Measurements from ENCODE around the gene STOX2.

Gene STOX2

DNA sequence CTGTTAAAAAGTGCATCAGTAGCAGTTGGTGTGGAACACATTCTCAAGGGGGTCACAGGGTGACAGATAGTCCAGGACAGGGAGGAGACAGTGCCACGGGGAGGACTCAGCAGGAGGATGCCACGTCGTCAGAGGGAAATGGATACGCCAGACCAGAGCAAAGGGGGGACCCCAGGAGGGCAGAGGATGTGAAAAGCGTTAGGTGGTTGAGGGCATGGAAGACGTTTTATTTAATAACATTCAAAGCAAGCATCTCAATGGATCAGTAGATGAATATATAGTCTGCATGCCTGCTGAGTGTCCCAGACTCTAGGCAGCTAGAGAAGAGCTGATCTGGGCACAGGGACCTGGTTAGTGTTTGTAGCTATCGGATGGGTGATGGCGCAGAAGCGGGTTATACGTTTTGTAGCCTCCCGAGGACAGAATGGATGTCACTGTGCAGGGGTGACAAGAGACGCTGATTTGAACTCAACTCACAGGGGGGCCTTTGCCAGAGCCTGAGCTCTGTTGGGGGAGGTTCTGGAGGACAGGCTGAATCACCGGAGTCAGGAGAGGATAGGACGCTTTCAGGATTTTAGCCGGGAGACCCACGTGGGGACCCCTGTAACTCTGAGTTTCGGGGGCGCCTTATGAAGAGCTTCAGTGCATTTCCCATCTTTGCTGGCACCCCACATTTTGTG is 81.3 kb downstream of the STOX2 start:
- DNase-seq (ENCODE audit: low read depth in 2 of 2) = no peak

DNA sequence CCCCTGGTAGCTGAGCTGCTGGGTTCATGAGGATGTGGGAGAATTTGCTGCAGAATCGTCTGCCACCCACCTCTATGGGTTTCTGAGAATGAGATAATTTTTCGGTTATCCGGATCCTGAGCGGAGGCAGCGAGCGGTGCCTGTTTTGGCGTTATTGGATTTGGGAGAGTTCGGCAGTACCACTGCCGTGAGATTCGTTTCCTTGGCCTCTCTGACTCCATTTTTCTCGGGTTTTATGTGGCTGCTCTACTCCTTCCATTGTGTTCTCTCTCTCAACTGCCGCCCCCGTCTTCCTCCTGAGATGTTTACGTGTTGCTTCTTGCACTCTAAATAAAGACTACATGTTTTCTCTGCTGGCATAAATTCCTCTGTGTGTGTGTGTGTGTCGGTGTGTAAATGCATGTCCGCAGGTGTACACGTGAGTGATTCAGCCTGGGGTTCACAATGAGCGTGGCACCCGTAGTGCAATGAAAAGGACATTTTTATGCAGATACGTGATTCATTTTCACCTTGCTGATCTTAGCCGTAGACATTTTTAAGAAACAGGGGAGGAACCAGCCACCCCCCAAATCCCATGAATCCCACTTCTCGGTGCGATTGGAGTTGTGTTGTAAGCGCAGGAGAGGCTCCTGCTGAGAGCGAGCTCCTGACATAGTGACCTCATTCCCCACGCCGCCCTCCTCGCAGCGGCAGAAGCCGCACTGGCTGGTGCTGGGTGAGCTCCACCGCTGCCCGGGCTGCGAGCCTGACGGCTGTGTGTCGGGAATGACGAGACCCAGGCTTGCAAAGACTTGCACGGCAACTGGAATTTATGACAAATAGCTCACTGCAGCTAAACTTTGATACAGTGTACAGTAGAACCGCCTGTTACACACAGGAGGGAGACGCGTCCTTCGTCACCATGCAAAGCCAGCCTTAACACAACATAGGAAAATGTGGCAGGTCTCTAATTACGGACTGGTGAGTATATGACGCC is 82.2 kb downstream of the STOX2 start:
- DNase-seq (ENCODE audit: low read depth in 2 of 2) = no peak

DNA sequence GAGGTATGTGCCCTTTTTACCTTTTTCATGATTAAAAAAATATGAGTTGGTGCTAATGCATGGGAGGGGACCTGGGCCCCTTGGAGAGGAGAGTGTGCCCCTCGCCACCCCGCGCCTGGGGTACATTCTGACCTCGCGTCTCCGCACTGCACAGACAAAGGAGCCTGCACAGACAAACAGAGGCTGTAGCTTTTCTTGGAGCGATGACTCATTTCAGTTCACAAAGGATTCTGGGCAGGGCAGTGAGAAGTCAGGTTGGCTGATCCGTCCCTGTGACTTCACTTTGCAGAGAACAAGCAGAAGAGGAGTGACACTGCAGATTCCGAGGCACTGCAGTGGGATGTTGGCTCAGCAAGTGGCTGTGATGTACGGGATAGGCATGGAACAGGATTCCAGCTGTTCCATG is 82.9 kb downstream of the STOX2 start:
- DNase-seq (ENCODE audit: low read depth in 2 of 2) = no peak

DNA sequence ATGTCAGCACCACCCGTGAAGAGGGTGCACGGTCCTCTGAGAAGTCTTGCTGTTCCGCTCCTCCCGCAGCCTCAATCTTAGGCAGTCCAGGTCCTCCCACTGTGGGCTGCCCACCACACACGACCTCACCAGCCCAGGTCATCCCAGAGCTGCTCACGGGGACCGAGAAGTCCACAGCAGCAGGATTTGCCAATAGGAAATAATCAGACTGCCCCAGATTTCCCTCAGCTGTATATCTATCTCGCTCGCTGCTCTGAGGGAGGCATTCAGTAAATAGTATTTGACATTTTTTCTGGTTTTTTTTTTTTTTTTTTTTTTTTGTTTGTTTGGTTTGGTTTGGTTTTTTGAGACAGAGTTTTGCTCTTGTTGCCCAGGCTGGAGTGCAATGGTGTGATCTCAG is 83.8 kb downstream of the STOX2 start:
- no peak for DNase-seq (ENCODE audit: low read depth in 2 of 2)

DNA sequence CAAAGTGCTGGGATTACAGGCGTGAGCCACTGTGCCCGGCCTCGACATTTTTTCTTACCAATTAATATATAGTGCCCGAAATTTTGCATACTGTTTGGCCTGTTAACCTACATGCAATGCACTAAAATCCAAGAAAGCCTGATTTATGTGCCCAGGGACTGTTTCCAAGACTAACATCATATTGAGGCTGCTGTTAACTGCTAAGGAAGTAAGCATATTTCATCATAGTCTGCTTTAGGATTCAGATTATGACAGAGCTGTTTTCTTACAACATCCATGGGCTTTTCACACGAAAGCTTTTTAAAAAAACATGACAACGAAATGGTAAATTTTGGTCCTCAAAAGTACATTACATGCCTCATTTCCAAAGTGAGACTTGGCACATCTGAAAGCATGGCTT is 84.4 kb downstream of the STOX2 start:
- DNase-seq (ENCODE audit: low read depth in 2 of 2) = no peak

DNA sequence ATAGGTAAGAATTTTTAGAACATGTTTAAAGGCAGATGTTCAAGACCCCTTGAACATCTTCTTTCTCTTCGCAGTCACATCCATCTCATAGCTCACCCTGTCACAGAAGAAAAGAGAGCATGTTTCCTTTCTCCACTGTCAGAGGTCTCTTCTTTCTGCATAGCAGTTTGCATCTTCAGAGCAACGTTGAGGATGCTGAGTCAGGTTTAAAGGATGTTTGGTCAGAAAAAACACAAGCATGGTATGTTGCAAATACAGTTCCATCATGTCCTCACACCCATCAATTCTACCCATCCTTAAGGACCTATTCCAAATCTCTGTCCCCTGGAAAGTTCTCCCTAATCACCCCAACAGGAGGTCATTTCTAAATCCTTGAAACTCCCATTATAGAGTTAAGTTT is 84.8 kb downstream of the STOX2 start:
- no peak for DNase-seq (ENCODE audit: low read depth in 2 of 2)

DNA sequence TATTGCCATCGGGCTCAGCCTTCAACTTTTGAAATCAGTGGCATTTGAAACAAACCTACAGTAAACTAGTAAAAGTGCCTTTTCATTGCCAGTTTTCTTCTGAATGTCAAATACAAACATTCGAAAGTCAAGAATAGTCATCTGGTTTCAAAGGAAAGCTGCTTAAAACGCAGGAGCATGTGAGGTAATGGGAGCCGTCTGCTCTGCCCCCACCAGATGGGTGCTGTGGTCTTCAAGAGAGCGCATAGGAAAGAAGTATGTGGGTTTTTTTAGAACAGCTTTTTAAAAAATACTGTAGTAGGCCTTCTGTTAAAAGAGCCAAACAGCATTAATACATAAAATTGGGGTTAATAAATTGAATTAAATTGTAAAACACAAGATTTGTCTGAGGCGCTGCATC is 88.6 kb downstream of the STOX2 start:
- DNase-seq (ENCODE audit: low read depth in 2 of 2) = no peak

DNA sequence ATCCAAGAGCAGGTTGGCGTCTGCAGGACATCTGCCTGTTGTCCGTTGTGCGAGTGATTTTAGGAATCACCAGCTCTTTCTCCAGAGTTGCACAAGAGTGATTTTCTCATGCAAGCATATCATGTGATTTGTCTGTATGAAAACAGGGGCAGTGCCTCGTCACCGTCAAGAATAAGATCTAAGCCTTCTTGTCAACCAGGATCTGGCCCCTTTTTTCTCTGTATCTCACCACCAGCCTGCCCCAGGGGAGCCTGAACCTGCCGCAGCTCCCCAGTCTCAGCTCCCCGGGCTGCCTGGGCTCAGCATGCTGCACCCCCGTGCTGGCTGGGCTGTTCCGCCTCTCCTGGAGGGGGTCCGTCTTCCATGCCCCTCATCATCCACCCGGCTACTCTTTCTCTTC is 90.5 kb downstream of the STOX2 start:
- no peak for DNase-seq (ENCODE audit: low read depth in 2 of 2)

DNA sequence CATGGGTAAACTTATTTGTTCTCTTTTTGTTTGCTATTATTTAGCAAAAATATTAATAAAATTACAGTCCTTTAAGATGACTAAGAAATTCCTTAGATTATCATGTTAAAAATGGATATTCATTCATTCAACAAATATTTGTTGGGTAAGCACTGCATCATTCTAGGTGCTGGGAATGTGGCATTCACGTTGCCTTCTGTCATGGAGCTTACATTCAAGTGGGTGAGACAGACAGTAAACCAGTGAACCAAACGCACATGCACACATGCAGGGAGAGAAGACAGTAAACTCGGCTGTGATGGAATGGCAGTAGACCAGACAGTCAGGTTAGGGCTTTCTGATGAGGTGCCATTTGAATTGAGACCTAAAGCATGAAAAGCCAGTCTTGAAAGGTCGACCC is 91.8 kb downstream of the STOX2 start:
- DNase-seq (ENCODE audit: low read depth in 2 of 2) = no peak

DNA sequence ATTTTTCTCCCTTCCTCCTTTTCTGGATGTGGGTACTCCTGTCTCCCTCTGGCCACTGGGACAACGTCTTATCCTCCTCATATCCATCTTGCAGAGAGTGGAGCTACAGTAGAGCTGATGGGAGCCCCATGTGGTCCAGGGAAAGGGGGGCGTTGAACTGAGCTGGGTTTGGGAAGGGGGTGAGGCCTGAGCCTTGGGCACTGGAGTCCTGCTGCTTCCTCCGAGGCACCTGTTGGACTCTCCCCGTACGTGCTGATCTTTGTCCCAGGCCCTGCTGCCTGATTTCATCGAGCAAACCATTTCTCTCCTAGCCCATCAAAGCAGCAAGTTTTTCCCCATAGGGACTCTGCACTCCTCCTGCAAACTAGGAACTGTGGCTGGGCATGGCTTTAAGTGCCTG is 94.3 kb downstream of the STOX2 start:
- DNase-seq (ENCODE audit: low read depth in 2 of 2) = no peak

DNA sequence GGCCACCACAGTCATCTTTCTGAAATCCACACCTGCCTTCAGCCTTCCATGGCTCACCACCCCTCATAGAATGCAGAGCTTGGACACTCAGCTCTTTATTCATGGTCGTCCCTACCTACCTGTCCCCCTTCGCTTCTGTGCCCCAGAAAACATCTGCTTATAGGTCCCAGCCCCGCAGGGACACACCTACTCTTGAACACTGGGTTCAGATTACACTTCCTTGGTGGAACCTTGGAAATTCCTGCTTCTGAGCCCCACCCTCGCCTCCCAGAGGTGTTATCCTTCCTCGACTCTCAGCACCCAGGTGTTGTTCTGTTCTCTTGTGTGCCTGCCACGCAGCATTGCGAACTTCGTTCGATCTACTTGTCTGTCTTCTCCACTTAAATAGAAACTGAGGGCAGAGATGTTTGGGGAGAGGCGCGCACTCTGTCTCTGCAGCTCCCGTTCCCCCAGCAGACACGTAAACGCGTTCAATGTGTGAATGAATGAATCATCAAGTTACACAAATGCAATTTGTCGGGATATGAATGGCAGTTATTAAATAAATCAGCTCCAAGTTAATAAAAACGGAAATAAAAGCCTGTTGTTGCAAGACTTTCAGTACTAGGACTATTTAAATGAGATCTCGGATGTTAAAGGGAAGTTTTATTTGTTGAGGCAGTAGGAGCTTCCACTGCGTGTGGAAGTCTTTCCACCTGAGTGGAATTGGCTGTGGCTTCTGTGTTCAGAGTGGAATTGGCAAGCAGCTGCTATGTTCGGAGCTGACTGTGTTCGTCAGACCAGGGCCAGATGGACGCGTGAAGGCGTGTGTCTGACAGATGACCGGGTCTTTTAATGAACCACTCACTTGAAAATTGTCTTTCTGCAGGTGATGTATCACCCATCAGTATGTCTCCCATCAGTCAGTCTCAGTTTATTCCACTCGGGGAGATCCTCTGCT is 95.6 kb downstream of the STOX2 start:
- no peak for DNase-seq (ENCODE audit: low read depth in 2 of 2)

DNA sequence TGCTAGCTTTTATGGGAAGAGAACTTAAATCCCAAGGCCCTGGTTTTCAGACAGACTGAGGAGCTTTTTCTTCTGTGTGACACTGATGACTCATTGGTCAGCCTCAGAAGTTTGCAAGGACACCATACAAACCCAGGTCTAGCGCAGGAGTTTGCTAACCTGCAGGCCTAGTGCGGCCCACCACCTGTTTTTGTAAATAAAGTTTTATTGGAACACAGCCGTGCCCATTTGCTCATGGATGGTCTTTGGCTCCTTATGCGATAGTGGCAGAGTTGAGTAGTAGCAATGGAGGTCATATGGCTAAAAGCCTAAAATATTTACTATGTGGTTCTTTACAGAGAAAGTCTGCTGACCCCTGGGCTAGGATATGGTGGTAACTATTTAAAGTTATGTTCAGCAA is 98.3 kb downstream of the STOX2 start:
- no peak for DNase-seq (ENCODE audit: low read depth in 2 of 2)

DNA sequence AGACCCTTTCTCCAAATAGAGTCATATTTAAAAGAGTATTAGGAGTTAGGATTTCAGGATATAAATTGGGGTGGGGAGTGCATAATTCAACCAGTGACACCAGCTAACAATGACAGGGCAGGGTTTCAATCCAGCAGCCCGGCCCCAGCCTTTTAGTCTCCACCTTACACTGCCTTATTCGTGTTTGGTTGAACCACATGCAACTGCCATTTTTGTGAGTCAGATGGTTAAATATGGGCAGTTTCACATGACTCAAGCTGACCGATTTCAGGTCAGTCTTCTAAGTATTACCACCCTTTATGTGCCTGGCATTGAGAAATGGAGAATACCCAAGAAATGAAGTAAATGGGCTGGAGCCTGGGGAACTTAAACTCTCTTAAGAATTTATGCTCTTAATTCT is 102.8 kb downstream of the STOX2 start:
- DNase-seq (ENCODE audit: low read depth in 2 of 2) = no peak

DNA sequence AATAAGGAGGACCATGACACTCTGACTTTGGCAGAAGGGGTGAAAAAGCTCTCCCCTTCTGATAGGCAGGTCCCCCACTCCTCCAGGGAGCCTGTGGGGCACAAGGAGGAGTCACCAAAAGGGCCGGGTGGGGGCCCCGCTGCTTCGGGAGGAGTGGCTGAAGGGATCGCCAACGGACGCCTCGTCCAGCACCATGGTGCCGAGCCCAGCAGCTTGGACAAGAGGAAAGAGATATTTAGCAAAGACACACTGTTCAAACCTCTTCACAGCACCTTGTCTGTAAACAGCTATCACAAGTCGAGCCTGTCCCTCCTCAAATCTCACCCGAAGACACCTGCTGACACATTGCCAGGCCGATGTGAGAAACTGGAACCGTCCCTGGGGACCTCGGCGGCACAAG is 105.6 kb downstream of the STOX2 start:
- no peak for DNase-seq (ENCODE audit: low read depth in 2 of 2)

DNA sequence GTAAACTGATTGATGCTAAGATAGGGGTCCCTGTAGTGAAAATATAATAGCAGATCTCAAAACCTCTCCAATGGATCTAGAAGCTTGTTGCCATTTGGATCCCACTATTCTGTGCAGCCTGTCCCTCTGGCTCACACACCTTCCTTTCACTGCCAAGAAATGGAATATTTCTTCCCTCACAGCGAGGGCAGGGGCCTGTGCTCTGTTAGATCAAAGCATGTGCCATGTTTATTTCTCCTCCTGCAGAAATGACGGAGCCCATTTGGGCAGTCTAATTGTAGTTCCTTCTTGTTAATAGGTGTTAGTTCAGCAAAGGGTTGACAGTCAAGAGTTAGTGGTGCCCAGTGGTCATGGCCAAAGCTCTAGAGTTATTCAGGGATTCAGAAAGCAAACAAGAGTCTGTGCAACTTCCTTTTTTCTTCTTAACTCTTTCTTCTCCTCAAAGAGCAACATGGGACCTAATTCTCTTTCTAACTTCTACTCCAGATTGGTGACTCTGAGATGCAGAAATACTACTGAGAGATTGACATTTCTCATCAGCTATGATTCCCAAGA is 106.8 kb downstream of the STOX2 start:
- no peak for DNase-seq (ENCODE audit: low read depth in 2 of 2)

DNA sequence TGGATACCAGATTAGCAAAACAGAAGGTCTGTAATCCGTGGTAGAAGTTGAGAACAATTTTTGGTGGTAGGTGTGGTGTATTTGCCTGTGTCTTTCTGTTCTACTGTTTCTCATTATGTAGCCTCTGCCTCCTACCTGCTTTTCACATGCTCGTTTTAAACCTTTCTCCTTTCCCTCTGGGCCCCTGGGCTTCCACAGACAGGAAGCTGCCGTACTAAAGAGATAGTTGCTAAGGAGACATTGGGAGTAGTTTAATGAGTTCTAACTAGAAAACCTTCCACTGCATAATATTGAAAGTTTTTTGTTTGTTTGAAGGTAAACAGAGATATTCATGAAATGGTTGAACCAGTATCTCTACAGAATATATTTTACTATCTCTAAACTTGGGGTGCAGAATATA is 107.8 kb downstream of the STOX2 start:
- DNase-seq (ENCODE audit: low read depth in 2 of 2) = no peak

DNA sequence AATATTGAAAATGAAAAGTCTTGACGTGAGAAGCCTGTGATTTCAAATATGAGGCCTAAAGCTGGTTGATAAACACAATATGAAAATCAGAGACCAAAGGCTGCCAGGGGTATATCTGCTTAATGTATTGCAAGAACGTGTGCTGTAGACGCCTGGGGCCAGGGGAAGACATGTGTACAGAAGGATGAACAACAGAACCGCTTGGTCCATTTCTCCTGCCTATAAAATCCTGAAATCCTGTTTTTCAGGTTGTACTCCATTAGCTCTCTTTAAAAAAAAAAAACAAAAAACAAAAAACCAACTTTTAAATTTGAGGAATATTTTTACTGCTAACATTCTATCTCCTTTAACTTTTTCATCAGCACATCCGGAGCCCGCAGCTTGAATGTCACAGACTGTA is 109.2 kb downstream of the STOX2 start:
- no peak for DNase-seq (ENCODE audit: low read depth in 2 of 2)

DNA sequence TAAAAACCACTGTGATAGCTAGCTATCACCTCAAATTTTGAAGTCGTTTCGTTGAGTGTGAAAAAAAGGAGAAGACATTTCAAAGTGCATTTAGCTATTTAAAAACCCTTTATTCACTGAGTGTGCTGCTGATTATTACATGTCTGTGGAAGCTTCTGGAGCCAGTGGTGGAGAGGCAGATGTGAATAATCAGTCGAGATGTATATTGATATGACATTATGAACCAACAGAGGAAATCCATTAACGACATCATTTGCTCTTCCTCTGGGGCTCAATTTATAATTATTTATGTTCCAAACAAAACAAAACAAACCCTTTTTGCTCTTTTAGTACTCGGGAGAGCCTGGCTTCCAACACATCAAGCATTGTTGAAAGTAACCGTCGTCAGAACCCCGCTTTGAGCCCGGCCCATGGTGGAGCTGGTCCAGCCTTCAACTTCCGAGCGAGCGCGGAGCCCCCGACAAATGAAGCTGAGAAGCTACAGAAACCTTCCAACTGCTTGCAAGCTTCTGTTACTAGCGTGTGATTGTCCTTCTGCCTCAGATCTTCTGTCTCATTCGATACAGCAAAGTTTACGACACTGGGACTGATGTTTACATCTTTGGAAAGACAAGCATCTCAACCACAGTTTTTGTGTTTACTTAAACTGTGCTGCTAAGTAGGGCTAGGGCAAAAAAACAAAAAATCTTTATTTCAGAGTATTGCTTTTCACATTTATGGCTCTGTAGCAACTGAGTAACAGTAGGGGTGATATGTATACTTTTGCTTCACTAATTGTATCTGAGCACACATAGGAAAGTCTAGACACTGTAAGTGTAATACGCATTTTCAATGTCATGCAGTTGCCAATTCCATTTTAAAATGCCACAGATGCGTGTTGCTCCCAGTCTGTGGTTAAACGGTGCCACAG is 111.9 kb downstream of the STOX2 start:
- DNase-seq (ENCODE audit: low read depth in 2 of 2) = no peak

DNA sequence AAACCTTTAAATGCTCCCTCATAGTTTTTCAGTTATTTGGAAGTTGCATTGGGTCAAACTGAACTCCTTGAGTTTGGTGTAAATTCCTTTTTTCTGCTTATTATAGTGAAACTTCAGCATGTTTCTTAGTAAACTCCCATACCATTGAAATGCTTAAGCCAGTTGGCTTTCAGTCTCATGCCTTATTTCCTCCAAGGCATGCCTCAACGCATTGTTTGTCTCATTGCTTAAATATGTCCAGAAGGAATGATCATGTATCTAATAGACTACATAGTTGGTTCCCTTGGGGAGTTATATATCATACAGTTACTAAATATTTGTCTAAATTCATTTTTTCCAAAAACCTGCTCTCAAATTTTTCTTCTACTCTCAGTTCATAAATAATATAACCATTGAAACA is 114.0 kb downstream of the STOX2 start:
- no peak for DNase-seq (ENCODE audit: low read depth in 2 of 2)

DNA sequence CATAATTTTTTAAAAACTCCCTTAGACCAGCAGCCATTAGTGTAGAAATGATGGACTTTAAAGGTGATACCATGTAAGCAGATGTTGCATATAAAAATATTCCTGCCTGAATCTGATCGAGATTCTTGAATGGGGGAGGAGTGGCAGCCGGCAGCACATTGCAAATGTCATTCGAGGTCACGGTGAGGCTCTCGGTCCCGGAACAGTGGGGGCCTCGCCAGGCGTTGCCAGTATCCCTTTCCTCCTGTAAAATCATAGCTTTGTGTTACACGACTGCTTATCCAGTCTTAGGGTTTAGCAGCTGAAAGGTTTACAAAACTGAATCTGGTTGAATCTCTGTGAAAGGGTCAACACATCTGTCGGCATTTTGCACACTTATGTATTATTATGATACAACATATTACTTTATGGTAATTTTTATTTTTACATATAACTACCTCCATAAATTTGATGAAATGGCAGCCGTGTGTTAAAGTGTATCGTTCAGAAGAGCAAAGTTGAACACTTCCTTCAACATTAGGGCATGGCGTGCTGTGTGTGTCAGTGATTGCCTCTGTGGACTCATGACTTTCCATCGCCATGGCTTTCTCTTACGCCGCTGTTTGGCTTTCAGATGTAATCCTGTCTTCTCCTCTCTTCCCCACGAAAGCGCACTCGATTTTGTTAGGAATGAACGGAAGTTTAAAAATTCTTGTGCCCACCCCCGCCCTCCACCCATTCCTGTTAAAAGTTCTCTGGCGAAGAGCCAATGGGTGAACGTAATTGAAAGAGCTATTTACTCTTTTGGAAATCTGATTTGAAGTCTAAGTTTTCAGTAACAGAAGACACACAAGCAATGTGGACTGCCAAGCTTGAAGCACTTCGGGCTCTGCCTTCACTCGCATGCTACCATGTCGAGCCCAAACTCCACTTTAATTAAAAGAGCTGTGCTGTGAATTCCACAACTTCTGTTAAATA is 114.8 kb downstream of the STOX2 start:
- DNase-seq (ENCODE audit: low read depth in 2 of 2) = no peak

Data from stimulated activated CD4-positive, alpha-beta T cell treated with anti-CD3 and anti-CD28 coated beads, Interleukin-1b, Interleukin-23, amount 100 ng/mL, for 4 hours (primary cell).